Esophagus squamous epithelium (tissue), 5 donors: ENCODE results near the gene ZNF519. TPM values are rescaled to one million over a fixed set of nuclear protein-coding genes. Genes with fewer than 3 reads are reported as not detected.

ENCODE experiments used
- DNase-seq: peaks from one replicate; lab custom pipeline; 2025; lab: John Stamatoyannopoulos, UW
- H3K27ac ChIP-seq, 4 donors: fragments of 200-600 bp; sonication (generic); one replicate each; pipeline ENCODE4 v1.5.1; 2016 to 2019; ENCODE audit warnings: mild to moderate bottlenecking in 1 of 4
- H3K27me3 ChIP-seq, 4 donors: fragments of 200-600 bp; sonication (generic); 1 replicate in 3 of 4; 2 replicates in 1 of 4; pipeline versions ENCODE4 v1.5.1 to v1.6.0; 2017 to 2021; ENCODE audit warnings: antibody characterized with exemption in 1 of 4
- H3K36me3 ChIP-seq, 3 donors: fragments of 200-600 bp; sonication (generic); one replicate each; pipeline ENCODE4 v1.5.1; 2016 to 2019
- H3K4me1 ChIP-seq, 3 donors: fragments of 200-600 bp; sonication (generic); one replicate each; pipeline ENCODE4 v1.5.1; 2017 to 2019
- H3K4me3 ChIP-seq, 4 donors: fragments of 200-600 bp; sonication (generic); 1 replicate in 3 of 4; 2 replicates in 1 of 4; pipeline ENCODE4 v1.5.1; 2016 to 2019; ENCODE audit warnings: mild to moderate bottlenecking in 2 of 4, moderate library complexity in 1 of 4
- H3K9me3 ChIP-seq, 3 donors: fragments of 200-600 bp; sonication (generic); one replicate each; pipeline ENCODE4 v1.5.1; 2016 to 2019
- CTCF ChIP-seq, 6 experiments: fragments of 450-650 bp in 4 of 6; fragments of 200-600 bp in 2 of 6; sonication (generic) in 2 of 6; IDR thresholded peaks; one replicate each; pipeline ENCODE4 v1.5.1; 2016 to 2019; ENCODE audit warnings: antibody characterized with exemption in 6 of 6, mild to moderate bottlenecking in 4 of 6, moderate library complexity in 4 of 6
- POLR2A ChIP-seq, 4 donors: fragments of 450-650 bp; IDR thresholded peaks; one replicate each; pipeline ENCODE4 v1.6.1; 2017; ENCODE audit warnings: antibody characterized with exemption in 4 of 4, mild to moderate bottlenecking in 4 of 4, moderate library complexity in 3 of 4
- WGBS, 2 donors: methylation state at CpG; one replicate each; pipeline ENCODE4 v1.1.5; 2018; 5-methylcytosine and 5-hydroxymethylcytosine counted together
- intact Hi-C: fragments of 100-400 bp; cut with DNase I; formaldehyde crosslinking; loops from one replicate; pipeline ENCODE4 v1.15.0; 2022
- total RNA-seq, 4 donors: library from RNA; depleted of rRNA; stranded (reverse); fragments of >200 nt; gene quantifications; one replicate each; pipeline ENCODE4 v1.1.0, GENCODE V29; 2016
- donor health status: DM: yes; HTN: yes; CAD: no.

The ZNF519 gene
- total RNA-seq, 4 donors from 2014 or later: 3.6 to 15.4 (median 5.4) TPM

GRCh38 chr18:14085770-14086457 lies 46.3 kb downstream of the ZNF519 start:
- H3K36me3 ChIP-seq: no peaks in the 10 kb centered on the region
- no peaks in the 10 kb centered on the region for H3K9me3 ChIP-seq
- TF ChIP-seq CTCF (IDR thresholded peaks at IDR 0.05) (no peak), POLR2A (IDR thresholded peaks at IDR 0.05) (no peak)
- no peak overlapping the region for H3K4me3 ChIP-seq
- 10 to 83% methylated on average over 1 to 5 of the region's 9 CpGs for WGBS, 2 donors
- intact Hi-C loops: no loop called here
- DNase-seq: no peak
- no peaks in the 10 kb centered on the region for H3K27me3 ChIP-seq
- no peak overlapping the region for H3K27ac ChIP-seq
- H3K4me1 ChIP-seq: peaks cover 0 to 3% (median 0%) of the 10 kb centered on the region in 3 donors

- no peaks in the 10 kb centered on the region for H3K4me1 ChIP-seq
- no peak overlapping the region for H3K4me3 ChIP-seq
- H3K27me3 ChIP-seq: no peaks in the 10 kb centered on the region
- 98 to 100% methylated on average over 3 of the region's 3 CpGs for WGBS, 2 donors
- no peaks in the 10 kb centered on the region for H3K9me3 ChIP-seq
- intact Hi-C loops: no loop called here
- TF ChIP-seq CTCF (IDR thresholded peaks at IDR 0.05) (no peak), POLR2A (IDR thresholded peaks at IDR 0.05) (no peak)
- no peaks in the 10 kb centered on the region for H3K36me3 ChIP-seq
- no peak overlapping the region for H3K27ac ChIP-seq
- DNase-seq: no peak
These were observed 57.0 kb downstream of the ZNF519 start for GRCh38 chr18:14075196-14075595.

GRCh38 chr18:14074187-14074586 lies 58.0 kb downstream of the ZNF519 start:
- DNase-seq: no peak
- no peaks in the 10 kb centered on the region for H3K36me3 ChIP-seq
- H3K27ac ChIP-seq: no peak overlapping the region
- H3K27me3 ChIP-seq: no peaks in the 10 kb centered on the region
- TF ChIP-seq CTCF (IDR thresholded peaks at IDR 0.05) (peak in 1 of 6 experiments; percentile 14), POLR2A (IDR thresholded peaks at IDR 0.05) (no peak)
- no peaks in the 10 kb centered on the region for H3K4me1 ChIP-seq
- no peaks in the 10 kb centered on the region for H3K9me3 ChIP-seq
- 91 to 93% methylated on average over 5 of the region's 5 CpGs for WGBS, 2 donors
- H3K4me3 ChIP-seq: no peak overlapping the region
- intact Hi-C loops: no loop called here

GRCh38 chr18:14053661-14054060 lies 78.6 kb downstream of the ZNF519 start:
- no peak overlapping the region for H3K4me3 ChIP-seq
- no peaks in the 10 kb centered on the region for H3K4me1 ChIP-seq
- TF ChIP-seq POLR2A (IDR thresholded peaks at IDR 0.05): no peak
- TF ChIP-seq CTCF (IDR thresholded peaks at IDR 0.05): no peak
- 74 to 77% methylated on average over 4 of the region's 4 CpGs for WGBS, 2 donors
- peaks cover 0 to 14% (median 4%) of the 10 kb centered on the region in 3 donors for H3K9me3 ChIP-seq
- H3K27me3 ChIP-seq: no peaks in the 10 kb centered on the region
- H3K27ac ChIP-seq: no peak overlapping the region
- intact Hi-C loops: no loop called here
- no peak for DNase-seq
- no peaks in the 10 kb centered on the region for H3K36me3 ChIP-seq

Other genes with a start within 250 kb of the ZNF519 start
- gene MC2R, start 216.9 kb downstream of the ZNF519 start, total RNA-seq: not detected